ENCODE data around the gene NDUFAF8. TPM values are rescaled to one million over a fixed set of nuclear protein-coding genes. Genes with fewer than 3 reads are reported as not detected.

NDUFAF8 gene
- total RNA-seq, 2 donors from 2014 or later = 27.4 to 43.1 TPM

- H3K27ac ChIP-seq = no peak overlapping the region
- 95% methylated on average over 18 of the region's 18 CpGs for WGBS
- no peaks in the 10 kb centered on the region for H3K9me3 ChIP-seq
- peaks cover 0 to 27% of the 10 kb centered on the region in 2 donors for H3K36me3 ChIP-seq
- no peaks in the 10 kb centered on the region for H3K27me3 ChIP-seq (replicated peaks; ENCODE audit: insufficient read depth)
- no peaks in the 10 kb centered on the region for H3K4me1 ChIP-seq (replicated peaks)
- H3K4me3 ChIP-seq = no peak overlapping the region
- DNase-seq (ENCODE audit: low spot score) = no peak
- TF ChIP-seq POLR2AphosphoS5 (IDR thresholded peaks at IDR 0.05) (no peak), POLR2A (IDR thresholded peaks at IDR 0.05) (no peak), CTCF (IDR thresholded peaks at IDR 0.05) (no peak)
- intact Hi-C loops (cut with DNase I) = no loop called here
Measured at GRCh38 chr17:81261096-81261495, 22.0 kb downstream of the NDUFAF8 start.

- H3K4me3 ChIP-seq = no peak overlapping the region
- H3K9me3 ChIP-seq = no peaks in the 10 kb centered on the region
- H3K4me1 ChIP-seq (replicated peaks) = no peaks in the 10 kb centered on the region
- no peak for DNase-seq (ENCODE audit: low spot score)
- intact Hi-C loops (cut with DNase I) = no loop called here
- peaks cover 0 to 27% of the 10 kb centered on the region in 2 donors for H3K36me3 ChIP-seq
- no peak for TF ChIP-seq POLR2A (IDR thresholded peaks at IDR 0.05)
- TF ChIP-seq CTCF (IDR thresholded peaks at IDR 0.05) = no peak
- no peak for TF ChIP-seq POLR2AphosphoS5 (IDR thresholded peaks at IDR 0.05)
- WGBS = 93% methylated on average over 36 of the region's 36 CpGs
- no peaks in the 10 kb centered on the region for H3K27me3 ChIP-seq (replicated peaks; ENCODE audit: insufficient read depth)
- no peak overlapping the region for H3K27ac ChIP-seq
Measured at GRCh38 chr17:81261582-81262336, 22.6 kb downstream of the NDUFAF8 start.

GRCh38 chr17:81263371-81264181, 24.5 kb downstream of the NDUFAF8 start:
- Histone ChIP-seq H3K4me3 (no peak overlapping the region), H3K9me3 (no peaks in the 10 kb centered on the region), H3K27ac (no peak overlapping the region), H3K4me1 (replicated peaks) (no peaks in the 10 kb centered on the region), H3K36me3 (peaks cover 0 to 22% of the 10 kb centered on the region in 2 donors), H3K27me3 (replicated peaks; ENCODE audit: insufficient read depth) (no peaks in the 10 kb centered on the region)
- WGBS = 92% methylated on average over 39 of the region's 40 CpGs
- DNase-seq (ENCODE audit: low spot score) = no peak
- TF ChIP-seq POLR2AphosphoS5 (IDR thresholded peaks at IDR 0.05) (no peak), POLR2A (IDR thresholded peaks at IDR 0.05) (no peak), CTCF (IDR thresholded peaks at IDR 0.05) (no peak)
- intact Hi-C loops (cut with DNase I) = no loop called here

- peaks cover 0 to 15% of the 10 kb centered on the region in 2 donors for H3K36me3 ChIP-seq
- H3K27me3 ChIP-seq (replicated peaks; ENCODE audit: insufficient read depth) = no peaks in the 10 kb centered on the region
- DNase-seq (ENCODE audit: low spot score) = no peak
- intact Hi-C loops (cut with DNase I) = no loop called here
- H3K4me1 ChIP-seq (replicated peaks) = no peaks in the 10 kb centered on the region
- H3K27ac ChIP-seq = no peak overlapping the region
- H3K4me3 ChIP-seq = no peak overlapping the region
- WGBS = 90% methylated on average over 10 of the region's 12 CpGs
- TF ChIP-seq POLR2A (IDR thresholded peaks at IDR 0.05) = no peak
- no peak for TF ChIP-seq CTCF (IDR thresholded peaks at IDR 0.05)
- TF ChIP-seq POLR2AphosphoS5 (IDR thresholded peaks at IDR 0.05) = no peak
- H3K9me3 ChIP-seq = no peaks in the 10 kb centered on the region
Measured at GRCh38 chr17:81264640-81265039, 25.5 kb downstream of the NDUFAF8 start.

Measured in prostate gland (tissue), 2 donors.